H1 (cell line): Measurements from ENCODE around the gene OR4E1. TPM values are rescaled to one million over a fixed set of nuclear protein-coding genes. Genes with fewer than 3 reads are reported as not detected.

Experiments used
- CTCF ChIA-PET: fragments of 300-600 bp; sonication (Branson Sonifier 250); formaldehyde crosslinking; loops from one replicate; lab custom pipeline; 2021; ENCODE audit not compliant: partially characterized antibody; lab: Charles Lee
- POLR2A ChIA-PET: fragments of 300-600 bp; sonication (Branson Sonifier 250); formaldehyde crosslinking; loops from one replicate; lab custom pipeline; 2021; ENCODE audit warnings: inconsistent platforms; ENCODE audit not compliant: partially characterized antibody; lab: Charles Lee
- DNase-seq, 2 experiments: peaks; one replicate each; pipeline versions ENCODE4 v3.0.0 to v3.0.0-alpha.2; 2010 to 2022; ENCODE audit warnings: low spot score in 2 of 2, low read depth in 1 of 2, mixed read lengths in 1 of 2
- FAIRE-seq: peaks from 2 replicates; lab custom pipeline; 2011; peaks lifted over from hg19 to GRCh38; lab: Jason Lieb, UNC
- H2AFZ ChIP-seq: 2 replicates; pipeline ENCODE4 v1.8.1; 2012; ENCODE audit warnings: low read length, inconsistent platforms
- H2AK5ac ChIP-seq: 2 replicates; pipeline ENCODE4 v1.6.1; 2013; ENCODE audit warnings: low read depth, low read length
- H2BK120ac ChIP-seq: replicated peaks from 2 replicates; pipeline ENCODE3; 2013; ENCODE audit warnings: low read depth, low read length, inconsistent platforms
- H2BK12ac ChIP-seq: 2 replicates; pipeline ENCODE4 v1.6.1; 2013; ENCODE audit warnings: low read depth, low read length
- H2BK15ac ChIP-seq: 2 replicates; pipeline ENCODE4 v1.6.1; 2013; ENCODE audit warnings: low read length
- H2BK20ac ChIP-seq: 2 replicates; pipeline ENCODE4 v1.6.1; 2013; ENCODE audit warnings: low read length
- H2BK5ac ChIP-seq: 2 replicates; pipeline ENCODE4 v1.6.1; 2013; ENCODE audit warnings: low read depth, low read length
- H3K14ac ChIP-seq: 2 replicates; pipeline ENCODE4 v1.6.1; 2013; ENCODE audit warnings: inconsistent platforms; ENCODE audit not compliant: insufficient read length
- H3K18ac ChIP-seq: 2 replicates; pipeline ENCODE4 v1.6.1; 2013; ENCODE audit warnings: low read length; ENCODE audit errors: extremely low read depth
- H3K23ac ChIP-seq: 2 replicates; pipeline ENCODE4 v1.6.1; 2013; ENCODE audit warnings: inconsistent platforms; ENCODE audit not compliant: insufficient read length
- H3K23me2 ChIP-seq: 2 replicates; pipeline ENCODE4 v1.6.1; 2013; ENCODE audit warnings: low read depth, low read length
- H3K27ac ChIP-seq: 2 replicates; pipeline ENCODE4 v1.6.1; 2011; ENCODE audit warnings: low read depth, low read length, inconsistent platforms
- H3K27me3 ChIP-seq, 4 experiments: replicated peaks in 1 of 4; 1 replicate in 1 of 4; 2 replicates in 3 of 4; pipeline versions ENCODE4 v1.6.1 to v1.8.1; 2011 to 2013; ENCODE audit warnings: low read length in 3 of 4, mild to moderate bottlenecking in 3 of 4, inconsistent platforms in 2 of 4, mixed read lengths in 2 of 4, moderate library complexity in 1 of 4; ENCODE audit not compliant: control insufficient read depth in 3 of 4, insufficient read depth in 3 of 4; ENCODE audit errors: extremely low read depth in 1 of 4
- H3K36me3 ChIP-seq, 4 experiments: 2 replicates each; pipeline versions ENCODE4 v1.6.1 to v1.8.1; 2011 to 2013; ENCODE audit warnings: mild to moderate bottlenecking in 4 of 4, low read length in 3 of 4, moderate library complexity in 2 of 4, control low read depth in 1 of 4, inconsistent platforms in 1 of 4; ENCODE audit not compliant: insufficient read depth in 4 of 4, control insufficient read depth in 2 of 4
- H3K4ac ChIP-seq: replicated peaks from 2 replicates; pipeline ENCODE3; 2013; ENCODE audit warnings: low read length, low read depth, mixed read lengths, inconsistent platforms; ENCODE audit not compliant: insufficient read length
- H3K4me1 ChIP-seq, 4 experiments: replicated peaks in 1 of 4; 1 replicate in 1 of 4; 2 replicates in 3 of 4; pipeline versions ENCODE4 v1.6.1 to v1.8.1; 2011 to 2013; ENCODE audit warnings: low read length in 3 of 4, inconsistent platforms in 2 of 4, mixed read lengths in 1 of 4; ENCODE audit not compliant: insufficient read depth in 4 of 4, control insufficient read depth in 3 of 4
- H3K4me2 ChIP-seq, 2 experiments: 2 replicates each; pipeline versions ENCODE4 v1.6.1 to v1.8.1; 2011 to 2013; ENCODE audit warnings: low read depth in 2 of 2, low read length in 2 of 2, control low read depth in 1 of 2, inconsistent platforms in 1 of 2, mild to moderate bottlenecking in 1 of 2; ENCODE audit not compliant: insufficient read depth in 1 of 2
- H3K4me3 ChIP-seq, 4 experiments: fragments of 200-600, 300-600 bp in 1 of 4; sonication (generic), shearing (Covaris generic), sonication (Bioruptor Twin) in 1 of 4; 2 replicates each; pipeline versions ENCODE4 v1.5.1 to v1.8.1; 2011 to 2016; ENCODE audit warnings: low read length in 4 of 4, low read depth in 3 of 4, control low read depth in 2 of 4, inconsistent platforms in 2 of 4, mild to moderate bottlenecking in 2 of 4, mixed read lengths in 1 of 4, moderate library complexity in 1 of 4; ENCODE audit not compliant: insufficient read depth in 2 of 4; ENCODE audit errors: extremely low read depth in 1 of 4
- H3K56ac ChIP-seq: replicated peaks from 2 replicates; pipeline ENCODE3; 2013; ENCODE audit warnings: low read depth, mild to moderate bottlenecking, mixed read lengths, low read length, inconsistent platforms; ENCODE audit not compliant: insufficient read length
- H3K79me1 ChIP-seq: 2 replicates; pipeline ENCODE4 v1.6.1; 2013; ENCODE audit warnings: low read depth, low read length, control low read depth
- H3K79me2 ChIP-seq, 2 experiments: 2 replicates each; pipeline versions ENCODE4 v1.6.1 to v1.8.1; 2012 to 2013; ENCODE audit warnings: low read length in 2 of 2, mild to moderate bottlenecking in 2 of 2, inconsistent platforms in 1 of 2; ENCODE audit not compliant: insufficient read depth in 2 of 2, control insufficient read depth in 1 of 2
- H3K9ac ChIP-seq, 4 experiments: replicated peaks in 1 of 4; 1 replicate in 1 of 4; 2 replicates in 3 of 4; pipeline versions ENCODE4 v1.6.1 to v1.8.1; 2011 to 2013; ENCODE audit warnings: low read depth in 3 of 4, low read length in 3 of 4, control low read depth in 2 of 4, mild to moderate bottlenecking in 2 of 4, moderate library complexity in 2 of 4, inconsistent platforms in 1 of 4; ENCODE audit errors: extremely low read depth in 1 of 4
- H3K9me3 ChIP-seq, 2 experiments: 2 replicates each; pipeline versions ENCODE4 v1.6.1 to v1.8.1; 2012 to 2013; ENCODE audit warnings: mild to moderate bottlenecking in 2 of 2, moderate library complexity in 2 of 2, control low read depth in 1 of 2, inconsistent platforms in 1 of 2, low read depth in 1 of 2, low read length in 1 of 2, mixed read lengths in 1 of 2; ENCODE audit not compliant: insufficient read depth in 2 of 2
- H4K20me1 ChIP-seq, 2 experiments: replicated peaks in 1 of 2; 2 replicates each; pipeline versions ENCODE3 to v1.8.1; 2011 to 2013; ENCODE audit warnings: inconsistent platforms in 2 of 2, low read length in 2 of 2, mild to moderate bottlenecking in 1 of 2; ENCODE audit not compliant: insufficient read depth in 2 of 2, control insufficient read depth in 1 of 2
- H4K5ac ChIP-seq: 2 replicates; pipeline ENCODE4 v1.6.1; 2013; ENCODE audit warnings: low read length, low read depth, mixed read lengths, inconsistent platforms; ENCODE audit not compliant: insufficient read length
- H4K8ac ChIP-seq: 2 replicates; pipeline ENCODE4 v1.8.0; 2013; ENCODE audit warnings: mild to moderate bottlenecking, moderate library complexity, low read length, inconsistent platforms; ENCODE audit not compliant: insufficient read depth; ENCODE audit errors: extremely low read depth
- H4K91ac ChIP-seq: replicated peaks from 2 replicates; pipeline ENCODE3; 2013; ENCODE audit warnings: low read length, mixed read lengths, inconsistent platforms; ENCODE audit not compliant: insufficient read length
- CEBPB ChIP-seq: IDR thresholded peaks from 2 replicates; pipeline ENCODE4 v1.6.1; 2012; ENCODE audit warnings: low read depth, low read length
- CREB1 ChIP-seq: IDR thresholded peaks from 2 replicates; pipeline ENCODE4 v1.6.1; 2012; ENCODE audit warnings: inconsistent platforms
- CTBP2 ChIP-seq: IDR thresholded peaks from 2 replicates; pipeline ENCODE4 v1.7.0; 2011; ENCODE audit warnings: borderline replicate concordance, mild to moderate bottlenecking, moderate library complexity, mixed read lengths, low read length; ENCODE audit not compliant: insufficient read depth, insufficient read length
- JUND ChIP-seq: IDR thresholded peaks from 2 replicates; pipeline ENCODE4 v1.6.1; 2011; ENCODE audit warnings: mild to moderate bottlenecking, improper control_type of control experiment, low read length
- MAFK ChIP-seq: IDR thresholded peaks from 2 replicates; pipeline ENCODE4 v1.6.1; 2012; ENCODE audit warnings: low read depth, mild to moderate bottlenecking, improper control_type of control experiment, low read length
- NANOG ChIP-seq: IDR thresholded peaks from 2 replicates; pipeline ENCODE4 v1.6.1; 2011; ENCODE audit warnings: low read length, low read depth, mild to moderate bottlenecking, inconsistent platforms; ENCODE audit not compliant: insufficient read depth, poor library complexity, severe bottlenecking
- NRF1 ChIP-seq: IDR thresholded peaks from 2 replicates; pipeline ENCODE4 v1.6.1; 2011; ENCODE audit warnings: mild to moderate bottlenecking, low read depth, low read length, improper control_type of control experiment
- RAD21 ChIP-seq, 2 experiments: IDR thresholded peaks in 1 of 2; conservative IDR thresholded peaks in 1 of 2; 2 replicates each; pipeline ENCODE4 v1.6.1; 2011; ENCODE audit warnings: low read depth in 2 of 2, low read length in 2 of 2, improper control_type of control experiment in 1 of 2, inconsistent platforms in 1 of 2, mild to moderate bottlenecking in 1 of 2, moderate library complexity in 1 of 2
- SP2 ChIP-seq: IDR thresholded peaks from 2 replicates; pipeline ENCODE4 v1.6.1; 2012; ENCODE audit warnings: mild to moderate bottlenecking, low read length, inconsistent platforms
- TAF1 ChIP-seq: IDR thresholded peaks from 2 replicates; pipeline ENCODE4 v1.6.1; 2011; ENCODE audit warnings: mild to moderate bottlenecking, low read depth, low read length
- TBP ChIP-seq: IDR thresholded peaks from 2 replicates; pipeline ENCODE4 v1.6.1; 2011; ENCODE audit warnings: low read depth, low read length, improper control_type of control experiment
- TCF12 ChIP-seq: IDR thresholded peaks from 2 replicates; pipeline ENCODE4 v1.6.1; 2011; ENCODE audit warnings: low read depth, mild to moderate bottlenecking, low read length
- WGBS, 2 experiments: shearing (Covaris generic) in 1 of 2; methylation state at CpG; one replicate each; pipeline versions ENCODE4 v1.1.6 to v1.1.7; 2013 to 2015; ENCODE audit warnings: low lambda C conversion rate in 2 of 2, mixed read lengths in 2 of 2, inconsistent platforms in 1 of 2, low coverage in 1 of 2, missing lambda C conversion rate in 1 of 2; ENCODE audit not compliant: insufficient replicate concordance in 2 of 2, insufficient coverage in 1 of 2, insufficient read length in 1 of 2; ENCODE audit errors: extremely low coverage in 1 of 2, missing lambda C conversion rate in 1 of 2; 5-methylcytosine and 5-hydroxymethylcytosine counted together
- polyA plus RNA-seq, 7 experiments: library from polyadenylated mRNA; depleted of rRNA in 3 of 7; stranded (reverse) in 5 of 7; unstranded in 2 of 7; fragments of >200 nt in 5 of 7; fragments of 200-250 nt in 2 of 7; gene quantifications; 1 replicate in 5 of 7; 2 replicates in 1 of 7; 4 replicates in 1 of 7; pipeline versions ENCODE4 v1.2.1 to v1.2.3, GENCODE V29; 2011 to 2013; ENCODE audit warnings: missing spikeins in 2 of 7, mixed read lengths in 2 of 7
- total RNA-seq: library from RNA; stranded (reverse); fragmentation: NEBNext Ultra II Directional; extraction: Animal tissue kit (Norgen Biotek cat#: 25700); gene quantifications from 2 replicates; pipeline ENCODE4 v1.2.1, GENCODE V29; 2021
- TF ChIP-seq, protein P1 (sequence below): IDR thresholded peaks from 2 replicates; pipeline ENCODE4 v1.6.1; 2012; ENCODE audit warnings: low read length, inconsistent platforms

Gene OR4E1
- total and polyA plus RNA-seq, 2 of the 8 experiments (the other 6 are each of a cell fraction or from before 2014, with no cell fraction given) = not detected

DNA sequence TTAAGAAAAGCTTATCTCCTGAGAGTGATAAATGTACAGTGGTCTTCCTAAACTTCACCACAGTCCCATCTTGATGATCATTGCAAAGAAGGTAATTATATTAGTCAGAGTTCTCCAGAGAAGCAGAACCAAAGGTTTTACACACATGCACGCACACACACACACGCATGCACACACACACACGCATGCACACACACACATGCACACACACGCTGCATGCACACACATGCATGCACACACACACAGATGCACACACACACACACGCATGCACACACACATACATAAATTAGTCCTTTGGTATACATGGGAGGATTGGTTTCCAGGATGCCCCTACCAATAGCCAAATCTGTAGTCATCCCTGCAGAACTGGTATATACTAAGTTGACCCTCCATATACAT is 19.4 kb downstream of the OR4E1 start:
- Histone ChIP-seq H3K23me2 (no peaks in the 10 kb centered on the region), H3K79me1 (no peaks in the 10 kb centered on the region), H3K9ac (no peak overlapping the region), H4K8ac (no peak overlapping the region), H3K9me3 (no peaks in the 10 kb centered on the region), H2BK20ac (no peak overlapping the region), H3K79me2 (no peaks in the 10 kb centered on the region), H3K4me2 (no peak overlapping the region), H3K4ac (no peak overlapping the region), H2BK120ac (no peak overlapping the region), H2BK15ac (no peak overlapping the region), H4K20me1 (no peaks in the 10 kb centered on the region), H3K27me3 (no peaks in the 10 kb centered on the region), H4K91ac (no peak overlapping the region), H3K4me3 (no peak overlapping the region), H3K27ac (no peak overlapping the region), H4K5ac (no peak overlapping the region), H2BK5ac (no peak overlapping the region), H2BK12ac (no peak overlapping the region), H3K18ac (no peak overlapping the region), H3K36me3 (no peaks in the 10 kb centered on the region), H3K56ac (no peak overlapping the region), H2AFZ (no peak overlapping the region), H3K4me1 (peaks cover 0 to 5% (median 3%) of the 10 kb centered on the region in 4 experiments; a peak in 6 of 7 replicates), H3K23ac (no peak overlapping the region), H2AK5ac (no peak overlapping the region), H3K14ac (no peak overlapping the region)
- DNase-seq (no peak), FAIRE-seq (no peak)
- POLR2A ChIA-PET = interaction anchor here (0.6 to 0.7 kb wide), 2 partner anchors 127 to 1466 kb away, joined by 3 read pairs; no protein-coding TSS in a partner anchor
- 95% methylated on average over 5 of the region's 5 CpGs; no CpG with 5 or more reads in 1 of the 2 experiments for WGBS, 2 experiments
- CTCF ChIA-PET = interaction anchor here (0.6 to 1.6 kb wide), 3 partner anchors 10 to 411 kb away, joined by 3 read pairs; no protein-coding TSS in a partner anchor
- no peak for TF ChIP-seq NANOG
- TF ChIP-seq CTBP2 = no peak
- TF ChIP-seq RAD21 (IDR thresholded peaks at IDR 0.05 in 1 of 2, conservative IDR thresholded peaks at IDR 0.05 in 1 of 2; ENCODE audit: low read depth in 2 of 2, low read length in 2 of 2) = no peak
- no peak for TF ChIP-seq SP2
- no peak for TF ChIP-seq CREB1
- TF ChIP-seq, protein P1, sequence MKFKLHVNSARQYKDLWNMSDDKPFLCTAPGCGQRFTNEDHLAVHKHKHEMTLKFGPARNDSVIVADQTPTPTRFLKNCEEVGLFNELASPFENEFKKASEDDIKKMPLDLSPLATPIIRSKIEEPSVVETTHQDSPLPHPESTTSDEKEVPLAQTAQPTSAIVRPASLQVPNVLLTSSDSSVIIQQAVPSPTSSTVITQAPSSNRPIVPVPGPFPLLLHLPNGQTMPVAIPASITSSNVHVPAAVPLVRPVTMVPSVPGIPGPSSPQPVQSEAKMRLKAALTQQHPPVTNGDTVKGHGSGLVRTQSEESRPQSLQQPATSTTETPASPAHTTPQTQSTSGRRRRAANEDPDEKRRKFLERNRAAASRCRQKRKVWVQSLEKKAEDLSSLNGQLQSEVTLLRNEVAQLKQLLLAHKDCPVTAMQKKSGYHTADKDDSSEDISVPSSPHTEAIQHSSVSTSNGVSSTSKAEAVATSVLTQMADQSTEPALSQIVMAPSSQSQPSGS = no peak
- TF ChIP-seq TAF1 = no peak
- no peak for TF ChIP-seq TBP
- no peak for TF ChIP-seq NRF1
- TF ChIP-seq JUND = no peak
- no peak for TF ChIP-seq CEBPB
- no peak for TF ChIP-seq MAFK
- TF ChIP-seq TCF12 = no peak
